Stimulated activated CD4-positive, alpha-beta T cell treated with anti-CD3 and anti-CD28 coated beads, TNF-alpha, amount 100 ng/mL, for 1 hour (primary cell): ENCODE data around the gene ADCY5.

Source experiments
- DNase-seq, 3 donors: peaks; one replicate each; pipeline ENCODE4 v3.0.0-alpha.2; 2020; ENCODE audit warnings: low read depth in 3 of 3, low spot score in 1 of 3

Gene ADCY5

GRCh38 chr3:123430266-123430665, 18.6 kb downstream of the ADCY5 start:
- DNase-seq: no peak

DNA sequence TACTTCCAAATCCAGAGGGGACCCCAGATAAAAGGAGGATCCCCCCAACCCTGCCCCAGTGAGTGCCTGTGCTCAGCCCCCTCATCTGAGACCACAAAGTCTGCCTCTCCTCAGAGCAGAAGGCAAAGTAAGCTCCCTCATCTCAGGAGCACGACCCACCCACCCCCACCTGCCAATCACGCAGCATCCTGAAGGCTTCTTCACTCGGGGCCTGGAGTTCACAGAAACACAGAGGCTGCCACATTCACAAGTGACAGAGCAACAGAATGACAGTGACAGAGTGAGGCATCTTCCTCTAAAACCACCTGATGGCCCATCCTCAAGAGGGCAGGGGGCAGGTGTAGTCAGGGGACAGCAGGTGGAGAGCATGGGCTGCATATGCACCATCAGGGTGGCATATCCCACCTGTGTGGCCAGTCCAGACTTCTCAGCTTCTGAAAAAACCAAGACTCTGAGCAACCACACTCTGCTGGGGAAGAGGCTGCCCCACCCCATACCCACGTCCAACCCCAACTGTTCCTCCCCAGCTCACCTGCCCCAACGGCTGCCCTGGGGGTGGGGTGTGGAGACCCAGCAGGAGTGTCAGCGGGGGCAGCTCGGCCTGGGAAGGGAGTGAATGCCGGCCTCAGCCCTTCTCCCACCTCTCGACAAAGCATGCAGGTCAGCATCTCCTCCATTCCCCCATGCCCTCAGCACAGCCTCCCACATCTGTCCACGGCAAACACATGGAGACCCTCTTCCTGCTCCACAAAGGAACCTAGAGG, 19.3 kb downstream of the ADCY5 start:
- no peak for DNase-seq

GRCh38 chr3:123424999-123425712, 23.7 kb downstream of the ADCY5 start:
- no peak for DNase-seq

DNA sequence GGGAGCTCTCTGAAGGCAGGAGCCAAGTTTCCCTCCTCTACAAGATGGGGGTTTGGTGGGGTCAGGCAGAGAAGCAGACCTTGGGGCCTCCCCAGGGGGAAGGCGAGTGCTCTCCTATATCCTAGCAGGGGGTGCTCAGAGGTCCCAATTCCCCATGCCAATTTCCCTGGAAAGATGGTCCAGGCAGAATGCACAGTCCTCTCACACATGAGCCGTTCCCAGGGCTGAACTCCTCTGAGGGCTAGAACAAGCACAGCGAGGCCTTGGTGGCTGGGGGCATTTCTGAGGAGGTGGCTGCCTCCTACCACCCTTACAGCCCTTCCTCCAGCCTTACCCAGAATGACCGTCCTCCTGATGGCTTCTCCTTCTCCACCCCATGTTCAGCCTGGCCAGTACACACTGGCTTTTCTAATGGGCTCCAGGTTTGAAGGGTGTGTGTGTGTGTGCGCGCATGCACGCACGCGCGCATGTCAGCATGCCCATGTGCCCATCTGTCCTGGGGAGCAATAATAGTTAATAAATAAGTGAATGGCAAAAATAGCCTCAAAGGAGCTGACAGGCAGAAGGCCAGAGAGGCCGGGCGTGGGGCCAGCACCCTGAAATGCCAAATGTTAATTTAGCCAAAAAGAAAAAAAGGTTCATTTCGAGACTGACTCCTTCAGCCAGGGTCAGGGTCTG, 24.4 kb downstream of the ADCY5 start:
- DNase-seq: no peak

DNA sequence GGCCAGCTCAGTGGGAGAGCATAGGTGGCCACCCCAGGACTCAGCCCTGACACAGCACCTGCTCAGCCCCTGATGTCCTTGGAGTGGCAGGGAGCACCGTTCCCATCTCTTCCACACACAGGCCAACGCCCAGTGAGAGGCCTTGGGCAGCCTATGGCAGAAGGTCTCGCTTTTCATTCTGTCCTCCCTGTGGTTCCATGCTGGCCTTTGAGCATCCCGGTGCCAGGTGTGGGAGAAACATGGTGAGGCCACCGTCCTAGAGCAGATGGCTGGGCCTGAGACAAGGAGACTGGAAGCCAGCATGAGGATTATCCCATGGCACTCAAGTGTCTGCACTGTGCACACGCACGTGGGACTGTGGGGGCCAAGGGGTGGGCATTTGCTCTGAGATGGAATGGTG, 25.1 kb downstream of the ADCY5 start:
- DNase-seq: no peak

DNA sequence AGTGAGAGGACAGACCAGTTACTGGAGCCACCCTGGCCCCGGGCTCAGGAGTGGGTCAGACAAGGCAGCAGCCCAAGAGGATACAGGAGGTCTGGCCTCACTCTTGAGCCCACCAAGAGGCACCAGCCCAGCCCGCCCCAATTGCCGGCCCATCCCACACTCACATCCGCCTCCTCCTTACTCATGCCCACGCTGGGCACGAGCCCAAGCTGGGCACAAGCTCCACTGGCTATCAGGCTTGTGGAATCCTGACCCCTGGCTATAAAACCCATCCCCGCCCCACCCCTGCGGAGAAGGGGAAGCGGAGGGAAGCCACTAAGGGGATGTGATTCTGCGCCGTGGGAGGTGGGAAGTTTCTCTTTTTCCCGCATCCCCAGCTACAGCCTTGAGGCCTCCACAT, 25.9 kb downstream of the ADCY5 start:
- DNase-seq: no peak

DNA sequence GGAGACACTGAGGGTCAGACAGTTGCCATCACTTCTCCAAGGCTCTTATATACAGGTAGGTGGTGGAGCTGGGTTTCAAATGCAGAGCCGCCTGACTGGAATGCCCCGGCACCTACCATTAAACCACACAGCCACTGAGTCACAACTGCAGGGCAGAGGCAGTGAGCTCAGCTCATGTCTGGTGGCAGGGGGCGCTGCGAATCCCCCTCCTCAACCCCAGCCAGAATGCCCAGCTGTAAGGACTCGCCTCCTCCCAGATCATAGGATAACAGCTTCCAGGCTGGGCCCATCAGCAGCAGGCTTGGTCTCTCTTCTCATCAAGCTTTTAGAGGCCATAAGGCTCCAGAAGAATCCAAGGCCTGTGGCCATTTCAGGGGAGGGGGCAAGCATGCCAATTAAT, 26.4 kb downstream of the ADCY5 start:
- DNase-seq: no peak

- DNase-seq: no peak
Measured at GRCh38 chr3:123421353-123422174, 27.3 kb downstream of the ADCY5 start.

DNA sequence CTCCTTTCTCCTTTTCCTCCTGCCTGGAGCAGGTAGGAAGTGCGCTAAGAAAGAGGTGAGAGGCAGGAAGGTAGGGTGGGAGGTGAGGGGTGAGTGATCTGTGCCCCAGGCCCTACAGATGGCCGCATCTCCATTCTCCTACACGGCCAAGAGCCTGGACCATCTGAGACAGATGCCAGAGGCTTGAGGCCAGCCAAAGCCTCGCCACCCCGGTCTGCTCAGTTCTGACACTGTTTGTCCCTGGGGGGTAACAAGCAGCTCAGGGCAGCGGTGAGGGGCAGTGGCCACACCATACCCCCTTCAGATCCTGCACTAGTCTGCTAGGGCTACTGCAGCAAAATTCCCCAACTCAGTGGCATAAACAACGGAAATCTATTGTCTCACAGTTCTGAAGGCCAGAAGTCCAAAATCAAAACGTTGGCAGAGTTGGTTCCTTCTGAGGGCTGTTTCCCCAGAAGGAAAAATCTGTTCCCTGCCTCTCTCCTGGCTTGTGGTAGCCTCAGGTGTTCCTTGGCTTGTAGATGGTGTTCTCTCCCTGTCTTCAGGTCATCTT, 28.4 kb downstream of the ADCY5 start:
- DNase-seq: no peak

DNA sequence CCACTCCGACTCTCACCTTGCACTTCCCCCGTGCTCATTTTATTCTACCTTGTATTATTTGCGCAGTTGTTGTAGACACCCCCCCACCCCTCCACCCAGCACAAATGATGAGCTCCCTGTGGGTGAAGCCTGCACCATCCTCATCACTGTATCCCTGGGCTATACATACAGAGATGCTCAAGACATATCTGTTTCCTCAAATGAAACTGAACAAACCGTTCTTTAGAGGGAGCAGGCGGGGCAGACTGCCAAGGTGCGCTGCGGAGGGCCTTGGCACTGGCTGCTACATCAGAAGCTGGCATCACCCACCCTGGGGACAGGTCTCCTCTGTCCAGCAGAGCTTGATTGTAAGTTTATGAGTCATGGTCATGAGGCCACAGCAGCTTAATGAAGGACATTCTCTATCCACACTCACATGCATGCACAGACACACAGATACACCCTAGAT, 29.0 kb downstream of the ADCY5 start:
- no peak for DNase-seq

GRCh38 chr3:123419181-123419849, 29.6 kb downstream of the ADCY5 start:
- no peak for DNase-seq

DNA sequence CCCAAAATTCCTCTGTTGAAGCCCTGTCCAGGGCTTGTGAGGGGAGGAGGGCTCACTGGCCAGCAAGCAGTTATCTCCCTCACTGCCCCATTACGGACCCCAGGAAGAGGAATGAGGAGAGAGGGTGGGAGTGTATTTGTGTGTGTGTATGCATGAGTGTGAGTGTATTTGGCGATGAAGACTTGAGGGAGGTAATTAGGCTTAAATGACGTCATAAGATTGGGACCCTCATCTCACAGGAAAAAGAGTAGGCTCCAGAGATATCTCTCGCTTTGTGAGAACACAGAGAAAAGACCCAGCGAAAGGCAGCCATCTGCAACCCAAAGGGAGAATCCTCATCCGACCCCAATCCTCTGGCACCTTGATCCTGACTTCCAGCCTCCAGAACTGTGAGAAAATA, 32.2 kb downstream of the ADCY5 start:
- DNase-seq: no peak

- no peak for DNase-seq
Measured at GRCh38 chr3:123416173-123416572, 32.7 kb downstream of the ADCY5 start.

DNA sequence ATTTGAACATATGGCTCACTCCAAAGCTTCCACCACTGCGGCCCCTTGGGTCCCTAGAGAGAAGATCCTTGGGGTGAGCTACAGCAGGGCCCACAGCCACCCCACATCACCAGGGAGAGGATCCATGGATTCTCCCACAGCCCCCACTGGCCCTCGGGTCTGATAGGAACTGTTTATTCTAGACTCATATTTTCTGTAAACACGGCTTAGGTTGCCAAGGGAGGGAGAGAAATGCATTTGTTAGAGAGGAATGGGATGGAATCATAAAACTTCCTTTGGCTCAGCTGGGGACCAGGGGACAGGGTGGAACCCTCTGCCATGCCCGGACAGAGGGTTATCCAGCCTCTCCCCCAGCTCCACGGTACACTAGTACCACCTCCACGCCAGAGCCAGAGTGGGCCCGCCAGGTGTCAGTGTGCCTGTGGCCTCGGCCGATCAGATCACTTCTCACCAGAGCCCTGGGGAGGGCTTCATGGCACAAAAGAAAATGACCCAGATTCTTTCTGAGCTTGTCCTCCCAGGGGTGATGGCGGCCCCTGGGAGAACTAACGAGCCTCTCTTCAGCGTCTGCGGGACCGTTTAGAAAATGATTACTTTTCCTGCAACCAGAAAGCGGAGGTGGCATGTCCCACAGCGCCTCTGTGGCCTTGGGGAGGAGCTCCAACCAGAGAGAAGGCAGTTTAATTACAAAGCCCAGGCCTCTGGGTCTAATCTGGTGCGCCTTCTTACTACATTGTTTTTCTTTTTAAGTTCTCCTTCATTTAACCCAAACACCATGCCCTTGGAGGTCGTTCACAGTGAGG, 33.7 kb downstream of the ADCY5 start:
- no peak for DNase-seq

DNA sequence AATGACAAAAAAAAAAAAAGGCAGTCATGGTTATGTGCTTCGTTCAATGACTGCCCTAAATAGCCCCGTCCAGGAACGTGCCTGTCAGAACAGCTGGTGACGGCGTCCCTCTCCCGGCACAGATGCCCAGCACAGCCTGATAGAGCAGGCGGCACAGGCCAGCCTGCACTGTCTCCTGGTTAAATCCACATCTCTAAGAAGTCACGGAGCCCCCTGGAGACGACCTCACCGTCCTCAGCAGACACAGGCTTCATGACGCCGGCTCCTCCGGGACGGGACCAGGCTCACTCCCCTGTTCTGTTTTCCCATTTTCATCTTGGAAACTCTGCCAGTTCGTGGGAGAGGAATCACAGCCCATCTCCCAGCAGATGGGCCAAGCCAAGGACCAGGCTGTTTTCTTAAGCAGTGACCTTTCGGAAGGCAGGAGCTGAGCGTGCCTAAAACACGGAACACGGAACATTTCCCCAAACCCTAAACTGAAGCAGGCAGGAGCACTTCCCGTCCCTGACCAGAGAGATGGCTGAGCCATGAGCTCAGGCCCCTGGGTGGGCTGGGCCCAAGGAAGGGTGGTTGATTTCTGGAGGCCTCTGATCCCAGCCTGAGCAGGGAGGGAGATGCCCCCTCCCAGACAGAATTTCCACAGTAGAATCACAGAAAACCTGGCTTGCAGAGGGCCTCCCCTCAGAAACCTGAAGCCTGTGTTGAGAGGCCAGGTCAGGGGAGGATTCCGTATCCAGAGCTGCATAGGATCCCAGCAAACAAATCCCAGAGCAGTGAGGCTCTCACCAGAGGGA, 35.9 kb downstream of the ADCY5 start:
- no peak for DNase-seq

- DNase-seq: no peak
Measured at GRCh38 chr3:123412076-123412475, 36.8 kb downstream of the ADCY5 start.

- DNase-seq: no peak
Measured at GRCh38 chr3:123411340-123412040, 37.4 kb downstream of the ADCY5 start.

DNA sequence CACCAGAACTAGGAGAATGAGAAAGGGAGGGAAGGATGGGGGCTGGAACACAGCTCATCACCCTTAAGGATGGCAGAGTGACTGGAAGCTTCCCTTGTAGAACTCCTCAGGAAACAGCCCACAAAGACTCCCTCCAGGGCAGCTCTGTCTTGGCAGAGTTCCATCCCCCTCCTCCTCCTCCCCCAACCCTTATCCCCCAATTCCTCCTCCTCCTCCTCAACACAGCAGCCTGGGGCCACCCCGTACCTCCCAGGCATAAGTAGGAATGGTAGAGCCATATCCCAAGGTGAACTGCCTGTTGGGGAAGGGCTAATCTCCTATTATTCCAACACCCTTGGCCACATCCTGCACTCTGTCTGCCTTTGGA, 38.8 kb downstream of the ADCY5 start:
- no peak for DNase-seq
